ENCODE measurements around the gene RTN4IP1.

GRCh38 chr6:106643061-106643460 lies 13.8 kb upstream of the RTN4IP1 start:
- TF ChIP-seq CTCF (IDR thresholded peaks at IDR 0.05 in 4 of 5, conservative IDR thresholded peaks at IDR 0.05 in 1 of 5) (no peak), POLR2A (IDR thresholded peaks at IDR 0.05) (no peak)

All from gastrocnemius medialis (tissue), 4 donors.